Measurements from ENCODE around the gene MYL5.
"Not testable (repeated sequence)": the region's sequence is repeated elsewhere in the genome, so short reads cannot be mapped to it uniquely, and the experiment has no call there.

Gene MYL5

DNA sequence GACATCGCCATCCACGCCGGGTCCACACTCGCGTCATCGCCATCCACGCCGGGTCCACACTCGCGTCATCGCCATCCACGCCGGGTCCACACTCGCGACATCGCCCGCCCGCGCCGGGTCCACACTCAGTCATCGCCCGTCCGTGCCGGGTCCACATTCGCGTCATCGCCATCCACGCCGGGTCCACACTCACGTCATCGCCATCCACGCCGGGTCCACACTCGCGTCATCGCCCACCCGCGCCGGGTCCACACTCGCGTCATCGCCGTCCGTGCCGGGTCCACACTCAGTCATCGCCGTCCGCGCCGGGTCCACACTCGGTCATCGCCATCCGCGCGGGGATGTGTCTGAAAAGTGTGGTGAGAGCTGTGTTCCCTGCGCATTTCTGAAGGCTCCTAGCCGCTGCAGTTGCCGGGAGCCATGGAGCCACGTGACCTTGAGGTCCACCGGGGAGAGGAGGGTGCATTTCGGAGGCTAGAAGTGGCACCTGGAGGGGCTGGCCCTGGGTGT, 48.6 kb downstream of the MYL5 start:
- in situ Hi-C loops (cut with MboI; ENCODE audit: low sequenced_read_pairs): no loop called here

DNA sequence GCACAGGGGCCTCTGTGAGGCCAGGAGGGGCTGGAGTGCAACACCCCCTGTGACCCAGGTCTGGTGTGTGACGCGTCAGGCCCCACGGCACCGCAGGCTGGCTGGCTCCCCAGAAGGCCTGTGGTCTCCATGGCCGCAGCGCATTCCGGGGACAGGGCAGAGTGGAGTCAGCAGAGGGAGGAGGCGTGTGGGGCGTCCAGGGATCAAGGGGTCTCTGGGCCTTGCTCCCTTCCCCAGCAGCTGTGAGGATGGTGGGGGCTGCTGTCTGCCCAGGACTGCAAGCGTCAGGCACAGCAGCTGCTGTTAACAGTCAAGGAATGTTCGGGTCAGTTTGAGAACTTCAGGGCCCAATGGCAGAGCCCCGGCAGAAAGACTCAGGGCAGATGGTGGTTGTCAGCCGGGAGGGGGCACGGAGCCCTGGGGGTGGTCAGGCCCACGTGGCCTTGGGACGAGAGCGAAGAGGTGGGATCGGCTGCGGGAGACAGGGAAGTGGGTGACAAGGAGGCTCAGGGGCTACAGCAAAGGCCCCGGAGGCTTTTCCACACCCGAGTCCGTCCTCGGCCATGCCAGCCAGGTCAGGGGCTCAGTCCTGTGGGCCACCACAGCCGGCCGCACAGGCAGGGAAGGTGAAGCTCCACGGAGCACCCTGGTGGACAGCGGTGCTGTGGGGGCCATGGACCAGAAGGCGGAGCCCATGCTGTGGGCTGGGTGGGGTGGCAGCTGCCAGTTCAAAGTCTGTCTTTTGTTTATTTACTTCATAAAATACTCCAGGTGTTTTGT, 49.6 kb downstream of the MYL5 start:
- in situ Hi-C loops (cut with MboI; ENCODE audit: low sequenced_read_pairs): no loop called here

DNA sequence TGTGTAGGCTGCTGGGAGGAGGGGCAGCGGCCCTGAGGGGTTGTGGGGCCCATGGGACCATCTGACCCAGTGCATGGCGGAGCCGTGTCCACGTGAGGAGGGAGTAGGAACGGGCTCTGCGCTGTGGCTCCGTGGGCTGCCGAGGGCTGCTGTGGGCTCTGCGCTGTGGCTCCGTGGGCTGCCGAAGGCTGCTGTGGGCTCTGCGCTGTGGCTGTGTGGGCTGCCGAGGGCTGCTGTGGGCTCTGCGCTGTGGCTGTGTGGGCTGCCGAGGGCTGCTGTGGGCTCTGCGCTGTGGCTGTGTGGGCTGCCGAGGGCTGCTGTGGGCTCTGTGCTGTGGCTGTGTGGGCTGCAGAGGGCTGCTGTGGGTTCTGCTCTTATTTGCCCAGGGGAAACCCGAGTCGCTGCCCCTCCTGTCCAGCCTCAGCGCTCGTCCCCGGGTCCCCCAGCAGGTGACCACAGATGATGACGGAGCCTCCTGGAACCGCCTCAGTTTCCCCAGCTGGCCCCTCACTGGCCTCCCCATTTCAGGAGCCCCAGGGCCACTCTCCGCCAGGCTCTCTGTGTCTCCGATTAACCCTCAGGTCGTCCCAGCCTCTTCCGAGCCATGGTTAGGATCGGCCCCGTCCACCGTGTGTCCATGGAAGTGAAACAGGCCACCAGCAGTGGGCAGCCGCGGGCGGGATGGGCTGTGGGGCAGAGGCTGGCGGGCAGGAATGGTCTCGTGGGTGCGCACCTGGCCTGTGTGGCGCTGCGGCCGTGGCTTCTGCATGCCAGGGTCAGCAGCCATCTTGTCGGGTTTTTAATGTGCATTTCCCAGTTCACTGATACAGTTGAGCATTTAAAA, 51.3 kb downstream of the MYL5 start:
- in situ Hi-C loops (cut with MboI; ENCODE audit: low sequenced_read_pairs): no loop called here

DNA sequence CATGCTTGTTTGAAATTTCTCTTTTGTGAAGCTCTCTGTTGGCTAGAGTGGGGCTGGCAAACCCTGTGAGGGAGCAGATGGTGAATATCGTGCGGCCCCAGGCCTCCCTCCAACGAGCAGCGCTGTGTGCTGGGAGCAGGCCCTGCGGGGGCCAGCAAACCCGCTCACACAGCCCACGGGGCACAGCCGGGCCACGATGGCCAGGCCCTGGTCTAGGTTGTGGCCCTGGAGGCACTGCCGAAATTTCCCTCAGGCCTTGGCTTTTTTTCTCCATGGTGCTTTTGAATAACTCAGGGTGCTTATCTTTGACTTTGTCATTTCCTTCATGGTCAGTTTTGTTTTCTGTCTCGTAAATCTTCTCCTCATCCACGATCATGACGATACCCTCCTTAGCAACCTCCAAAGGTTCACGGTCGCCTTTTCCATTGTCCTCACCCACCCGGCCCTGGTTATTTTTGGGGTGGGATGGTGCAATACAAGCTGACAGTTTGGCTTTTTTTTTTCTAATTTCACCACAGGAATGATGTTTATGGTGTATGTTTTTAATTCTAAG, 52.0 kb downstream of the MYL5 start:
- in situ Hi-C loops (cut with MboI; ENCODE audit: low sequenced_read_pairs): no loop called here

DNA sequence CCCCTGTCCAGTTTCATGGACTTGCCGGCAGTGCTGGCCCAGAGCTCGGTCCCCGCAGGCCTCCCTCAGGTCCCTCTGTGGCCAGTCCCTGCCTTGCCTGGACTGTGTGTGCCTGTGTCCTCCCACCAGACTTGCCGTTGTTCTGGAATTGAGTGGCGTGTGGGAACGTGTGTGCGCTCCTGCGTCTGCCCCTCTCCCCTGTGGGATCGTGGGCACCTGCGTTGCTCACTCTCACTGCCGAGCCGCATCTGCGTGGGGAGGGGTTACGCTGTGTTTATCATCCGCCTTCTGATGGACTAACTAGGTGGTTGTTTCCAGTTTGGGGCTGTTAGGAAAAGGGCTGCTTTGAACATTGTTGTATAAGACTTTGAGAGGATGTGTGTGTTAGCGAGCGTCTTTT, 52.5 kb downstream of the MYL5 start:
- in situ Hi-C loops (cut with MboI; ENCODE audit: low sequenced_read_pairs): no loop called here

DNA sequence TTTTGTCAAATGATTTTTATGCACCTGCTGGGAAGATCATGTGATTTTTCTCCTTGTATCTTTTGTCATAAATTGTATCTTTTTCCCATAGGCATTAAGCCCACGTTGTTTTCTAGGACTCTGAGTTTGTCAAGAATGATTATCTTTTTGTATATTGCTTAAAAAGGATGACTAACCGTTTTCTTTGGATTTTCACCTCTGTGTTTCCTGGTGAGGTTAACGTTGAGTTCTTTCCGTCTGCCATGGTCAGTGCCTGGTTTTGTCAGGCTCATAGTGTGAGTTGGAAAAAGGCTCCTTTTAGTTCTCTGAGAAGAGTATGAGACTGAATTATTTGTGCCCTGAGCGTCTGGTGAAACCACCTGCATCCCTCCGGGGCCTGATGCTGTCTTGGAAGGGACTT, 53.2 kb downstream of the MYL5 start:
- in situ Hi-C loops (cut with MboI; ENCODE audit: low sequenced_read_pairs): no loop called here

DNA sequence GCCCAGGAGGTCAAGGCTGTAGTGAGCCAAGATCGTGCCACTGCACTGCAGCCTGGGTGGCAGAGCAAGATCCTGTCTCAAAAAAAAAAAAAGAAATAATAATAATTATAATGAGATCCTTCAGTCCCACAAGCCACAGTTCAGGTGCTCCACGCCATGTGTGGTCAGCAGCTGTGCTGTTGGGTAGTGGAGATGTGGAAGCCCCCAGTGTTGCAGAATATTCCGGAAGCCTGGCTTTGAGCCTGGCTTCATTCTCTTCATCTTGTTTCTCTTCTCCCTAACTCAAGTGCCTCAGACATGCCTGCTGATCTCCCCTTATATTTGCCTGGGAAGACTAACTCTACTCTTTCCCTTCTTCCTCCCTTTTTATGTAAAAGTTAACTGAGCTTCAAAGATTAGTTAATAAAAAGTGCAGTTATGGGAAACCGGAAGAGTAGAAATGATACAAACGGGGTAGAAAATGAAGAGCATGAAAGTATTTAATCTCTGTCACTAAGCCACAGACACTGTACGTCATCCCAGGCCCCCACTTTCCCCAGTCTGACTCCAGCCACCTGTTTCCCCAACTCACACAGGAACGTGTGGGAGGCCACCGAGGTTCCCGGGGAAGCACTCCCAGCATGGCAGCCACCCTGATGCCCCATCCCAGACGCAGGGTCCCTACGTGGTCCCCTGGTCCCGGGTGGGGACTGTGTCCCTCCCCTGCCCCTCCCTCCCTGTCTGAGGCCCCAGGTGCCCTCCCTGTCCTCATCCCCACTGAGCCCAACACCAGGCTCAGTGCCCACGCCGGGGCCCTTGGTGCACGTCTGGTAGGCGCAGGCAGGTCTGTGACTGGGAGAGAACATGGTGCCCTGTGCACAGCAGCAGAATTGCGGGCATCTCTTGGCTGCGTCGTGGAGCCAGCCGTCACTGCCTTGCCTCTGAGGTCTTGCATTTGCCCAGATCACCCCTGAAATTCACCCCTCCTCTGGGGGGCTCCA, 55.3 kb downstream of the MYL5 start:
- in situ Hi-C loops (cut with MboI; ENCODE audit: low sequenced_read_pairs): no loop called here

DNA sequence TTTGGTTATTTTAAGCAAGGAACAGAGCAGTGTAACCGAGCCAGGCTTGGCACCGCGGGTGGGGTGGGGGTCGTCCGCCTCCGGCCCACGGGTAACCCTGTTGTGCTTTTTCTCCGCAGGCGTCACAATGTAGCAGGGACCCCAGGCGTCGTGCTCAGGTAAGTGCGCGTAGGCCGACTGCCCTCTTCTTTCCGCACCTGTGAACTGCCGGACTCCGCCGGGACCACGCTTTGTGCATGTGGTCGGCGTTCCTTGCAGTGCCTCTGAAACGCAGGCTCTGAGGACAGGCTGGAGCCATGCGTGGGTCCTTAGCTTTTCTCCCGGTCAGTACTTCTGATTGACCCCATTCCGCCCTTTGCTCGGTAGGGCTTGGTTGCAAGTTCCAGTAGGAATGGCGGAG, 56.2 kb downstream of the MYL5 start:
- in situ Hi-C loops (cut with MboI; ENCODE audit: low sequenced_read_pairs): no loop called here

DNA sequence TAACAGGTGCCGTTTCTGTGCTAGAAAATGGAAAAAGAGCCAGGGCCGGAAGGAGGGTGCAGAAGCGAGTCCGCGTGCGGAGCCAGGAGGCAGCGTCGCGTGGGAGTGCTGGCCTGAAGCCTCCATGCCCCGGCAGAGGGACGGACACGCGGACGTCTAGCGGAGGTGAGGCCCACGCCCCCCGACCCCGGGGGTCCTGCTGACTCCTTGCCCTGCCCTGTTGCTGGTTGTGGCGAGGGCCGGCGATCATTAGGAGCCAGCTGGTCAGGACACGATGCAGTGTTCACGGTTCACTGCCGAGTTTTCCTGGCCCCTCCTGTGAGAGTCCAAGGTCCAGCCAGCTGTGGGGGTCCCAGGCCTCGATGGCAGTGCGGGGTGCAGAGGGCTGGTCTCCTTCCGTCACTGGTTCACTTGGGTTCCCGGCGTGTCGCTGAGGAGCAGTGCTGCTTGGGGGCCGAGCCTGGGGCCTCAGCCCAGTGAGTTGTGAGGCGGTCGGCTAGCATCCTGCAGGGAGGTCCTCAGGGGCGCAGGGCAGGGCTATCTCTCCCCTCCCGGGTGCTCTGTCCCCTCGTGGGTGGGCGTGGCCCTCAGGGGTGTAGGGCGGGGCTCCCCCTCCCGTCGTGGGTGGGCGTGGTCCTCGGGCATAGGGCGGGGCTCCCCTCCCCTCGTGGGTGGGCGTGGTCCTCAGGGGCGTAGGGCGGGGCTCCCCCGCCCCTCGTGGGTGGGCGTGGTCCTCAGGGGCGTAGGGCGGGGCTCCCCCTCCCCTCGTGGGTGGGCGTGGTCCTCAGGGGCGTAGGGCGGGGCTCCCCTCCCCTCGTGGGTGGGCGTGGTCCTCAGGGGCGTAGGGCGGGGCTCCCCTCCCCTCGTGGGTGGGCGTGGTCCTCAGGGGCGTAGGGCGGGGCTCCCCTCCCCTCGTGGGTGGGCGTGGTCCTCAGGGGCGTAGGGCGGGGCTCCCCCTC, 56.9 kb downstream of the MYL5 start:
- in situ Hi-C loops (cut with MboI; ENCODE audit: low sequenced_read_pairs): not testable (repeated sequence)

All from HL-60/S4 (cell line).